Neural cell (in vitro differentiated cells): ENCODE measurements around the gene ANO5.

ENCODE experiments used
- EP300 ChIP-seq: fragments of 450-650 bp; conservative IDR thresholded peaks from 2 replicates; pipeline ENCODE4 v1.6.1; 2014; ENCODE audit warnings: antibody characterized with exemption, mild to moderate bottlenecking, moderate library complexity; ENCODE audit not compliant: poor library complexity, severe bottlenecking
- EZH2 ChIP-seq: fragments of 200-600, 300-800 bp; shearing (Covaris generic), sonication (generic); IDR thresholded peaks from 2 replicates; pipeline ENCODE4 v1.6.1; 2014; ENCODE audit warnings: antibody characterized with exemption, low read length, borderline replicate concordance, mild to moderate bottlenecking; ENCODE audit not compliant: insufficient read depth, poor library complexity, severe bottlenecking
- MXI1 ChIP-seq: fragments of 450-650 bp; conservative IDR thresholded peaks from 2 replicates; pipeline ENCODE4 v1.6.1; 2014; ENCODE audit warnings: antibody characterized with exemption, mild to moderate bottlenecking; ENCODE audit not compliant: poor library complexity, severe bottlenecking
- TAF1 ChIP-seq: IDR thresholded peaks from 2 replicates; pipeline ENCODE4 v1.6.1; 2012; ENCODE audit warnings: low read depth
- TF ChIP-seq, protein P1 (sequence below): fragments of 450-650 bp; IDR thresholded peaks from 2 replicates; pipeline ENCODE4 v1.5.1; 2014; ENCODE audit warnings: antibody characterized with exemption, mild to moderate bottlenecking, moderate library complexity; ENCODE audit not compliant: poor library complexity, severe bottlenecking
- TF ChIP-seq, protein P2 (sequence below): IDR thresholded peaks from 2 replicates; pipeline ENCODE4 v1.6.1; 2012; ENCODE audit warnings: borderline replicate concordance

DNA sequence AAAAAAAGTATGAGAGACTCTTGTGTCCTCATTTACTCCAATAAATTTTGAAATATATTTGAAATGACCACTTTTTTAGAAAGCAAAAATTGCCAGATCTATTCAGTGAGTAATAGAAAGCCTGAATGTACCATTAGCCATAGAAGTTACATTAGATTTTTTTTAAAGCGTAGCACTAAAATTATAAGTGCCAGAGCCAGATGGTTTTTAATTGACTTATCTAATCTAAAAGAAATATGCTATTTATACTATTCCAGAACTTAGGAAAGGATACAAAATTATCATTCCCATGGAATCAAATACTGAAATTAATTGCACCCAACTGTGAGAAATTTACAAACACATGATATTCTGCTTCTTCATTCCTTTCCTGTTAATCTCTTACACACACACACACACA, 80.9 kb downstream of the ANO5 start:
- TF ChIP-seq EZH2 (no peak), EP300 (no peak), TAF1 (no peak), MXI1 (no peak)
- TF ChIP-seq, protein P1, sequence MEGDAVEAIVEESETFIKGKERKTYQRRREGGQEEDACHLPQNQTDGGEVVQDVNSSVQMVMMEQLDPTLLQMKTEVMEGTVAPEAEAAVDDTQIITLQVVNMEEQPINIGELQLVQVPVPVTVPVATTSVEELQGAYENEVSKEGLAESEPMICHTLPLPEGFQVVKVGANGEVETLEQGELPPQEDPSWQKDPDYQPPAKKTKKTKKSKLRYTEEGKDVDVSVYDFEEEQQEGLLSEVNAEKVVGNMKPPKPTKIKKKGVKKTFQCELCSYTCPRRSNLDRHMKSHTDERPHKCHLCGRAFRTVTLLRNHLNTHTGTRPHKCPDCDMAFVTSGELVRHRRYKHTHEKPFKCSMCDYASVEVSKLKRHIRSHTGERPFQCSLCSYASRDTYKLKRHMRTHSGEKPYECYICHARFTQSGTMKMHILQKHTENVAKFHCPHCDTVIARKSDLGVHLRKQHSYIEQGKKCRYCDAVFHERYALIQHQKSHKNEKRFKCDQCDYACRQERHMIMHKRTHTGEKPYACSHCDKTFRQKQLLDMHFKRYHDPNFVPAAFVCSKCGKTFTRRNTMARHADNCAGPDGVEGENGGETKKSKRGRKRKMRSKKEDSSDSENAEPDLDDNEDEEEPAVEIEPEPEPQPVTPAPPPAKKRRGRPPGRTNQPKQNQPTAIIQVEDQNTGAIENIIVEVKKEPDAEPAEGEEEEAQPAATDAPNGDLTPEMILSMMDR: no peak
- TF ChIP-seq, protein P2, sequence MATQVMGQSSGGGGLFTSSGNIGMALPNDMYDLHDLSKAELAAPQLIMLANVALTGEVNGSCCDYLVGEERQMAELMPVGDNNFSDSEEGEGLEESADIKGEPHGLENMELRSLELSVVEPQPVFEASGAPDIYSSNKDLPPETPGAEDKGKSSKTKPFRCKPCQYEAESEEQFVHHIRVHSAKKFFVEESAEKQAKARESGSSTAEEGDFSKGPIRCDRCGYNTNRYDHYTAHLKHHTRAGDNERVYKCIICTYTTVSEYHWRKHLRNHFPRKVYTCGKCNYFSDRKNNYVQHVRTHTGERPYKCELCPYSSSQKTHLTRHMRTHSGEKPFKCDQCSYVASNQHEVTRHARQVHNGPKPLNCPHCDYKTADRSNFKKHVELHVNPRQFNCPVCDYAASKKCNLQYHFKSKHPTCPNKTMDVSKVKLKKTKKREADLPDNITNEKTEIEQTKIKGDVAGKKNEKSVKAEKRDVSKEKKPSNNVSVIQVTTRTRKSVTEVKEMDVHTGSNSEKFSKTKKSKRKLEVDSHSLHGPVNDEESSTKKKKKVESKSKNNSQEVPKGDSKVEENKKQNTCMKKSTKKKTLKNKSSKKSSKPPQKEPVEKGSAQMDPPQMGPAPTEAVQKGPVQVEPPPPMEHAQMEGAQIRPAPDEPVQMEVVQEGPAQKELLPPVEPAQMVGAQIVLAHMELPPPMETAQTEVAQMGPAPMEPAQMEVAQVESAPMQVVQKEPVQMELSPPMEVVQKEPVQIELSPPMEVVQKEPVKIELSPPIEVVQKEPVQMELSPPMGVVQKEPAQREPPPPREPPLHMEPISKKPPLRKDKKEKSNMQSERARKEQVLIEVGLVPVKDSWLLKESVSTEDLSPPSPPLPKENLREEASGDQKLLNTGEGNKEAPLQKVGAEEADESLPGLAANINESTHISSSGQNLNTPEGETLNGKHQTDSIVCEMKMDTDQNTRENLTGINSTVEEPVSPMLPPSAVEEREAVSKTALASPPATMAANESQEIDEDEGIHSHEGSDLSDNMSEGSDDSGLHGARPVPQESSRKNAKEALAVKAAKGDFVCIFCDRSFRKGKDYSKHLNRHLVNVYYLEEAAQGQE: no peak
